ENCODE results near the gene NTNG1.

DNA sequence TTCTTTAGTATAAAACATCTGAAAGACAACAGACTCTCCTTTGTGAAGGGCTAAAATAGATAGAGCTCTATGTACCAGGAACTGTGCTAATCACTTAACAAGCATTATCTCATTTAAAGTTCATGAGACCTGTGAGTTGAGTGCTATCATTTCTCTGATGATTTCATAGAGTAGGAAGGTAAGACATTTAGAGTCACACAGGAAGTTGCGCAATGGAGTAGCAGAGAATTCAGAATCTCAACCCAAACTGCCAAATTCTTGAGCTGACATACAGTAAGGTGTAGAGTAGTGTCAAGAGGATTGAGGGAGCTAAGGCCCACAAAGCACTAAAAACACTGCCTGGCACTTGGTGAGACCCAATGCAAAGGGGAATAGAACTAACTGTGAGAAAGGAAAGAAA is 384.3 kb downstream of the NTNG1 start:
- TF ChIP-seq GATA2 (IDR thresholded peaks at IDR 0.05; ENCODE audit: low read depth, low read length) = no peak
- no peak for TF ChIP-seq GATA3 (IDR thresholded peaks at IDR 0.05; ENCODE audit: low read depth, low read length)

Data from SH-SY5Y (cell line).